Skeletal muscle tissue (tissue), 4 donors: Measurements from ENCODE around the gene ESYT3. TPM values are rescaled to one million over a fixed set of nuclear protein-coding genes. Genes with fewer than 3 reads are reported as not detected.

Experiments
- H3K27ac ChIP-seq: one replicate; pipeline ENCODE4 v1.7.0; 2013; ENCODE audit warnings: mild to moderate bottlenecking, low read depth, low read length, inconsistent platforms
- H3K27me3 ChIP-seq, 3 donors: one replicate each; pipeline ENCODE4 v1.7.0; 2013; ENCODE audit warnings: low read length in 3 of 3; ENCODE audit not compliant: control insufficient read depth in 3 of 3, insufficient read depth in 3 of 3
- H3K36me3 ChIP-seq, 3 donors: one replicate each; pipeline ENCODE4 v1.7.0; 2013; ENCODE audit warnings: low read length in 3 of 3; ENCODE audit not compliant: control insufficient read depth in 3 of 3, insufficient read depth in 3 of 3
- H3K4me1 ChIP-seq, 3 donors: one replicate each; pipeline ENCODE4 v1.7.0; 2013; ENCODE audit warnings: low read length in 3 of 3, mild to moderate bottlenecking in 3 of 3; ENCODE audit not compliant: control insufficient read depth in 3 of 3, insufficient read depth in 3 of 3
- H3K4me3 ChIP-seq, 3 donors: one replicate each; pipeline ENCODE4 v1.7.0; 2013; ENCODE audit warnings: low read length in 3 of 3
- H3K9ac ChIP-seq, 3 donors: one replicate each; pipeline ENCODE4 v1.7.0; 2013; ENCODE audit warnings: low read length in 3 of 3, mild to moderate bottlenecking in 3 of 3, moderate library complexity in 2 of 3, low read depth in 1 of 3
- H3K9me3 ChIP-seq, 3 donors: one replicate each; pipeline ENCODE4 v1.7.0; 2013; ENCODE audit warnings: low read length in 3 of 3; ENCODE audit not compliant: control insufficient read depth in 3 of 3
- total RNA-seq: library from RNA; depleted of rRNA; stranded (reverse); fragments of >200 nt; gene quantifications from one replicate; pipeline ENCODE4 v1.2.3, GENCODE V29; 2014
- donor health status: Osteomylitis.

The ESYT3 gene
- total RNA-seq, 1 donor from 2014 or later: 14.1 TPM

DNA sequence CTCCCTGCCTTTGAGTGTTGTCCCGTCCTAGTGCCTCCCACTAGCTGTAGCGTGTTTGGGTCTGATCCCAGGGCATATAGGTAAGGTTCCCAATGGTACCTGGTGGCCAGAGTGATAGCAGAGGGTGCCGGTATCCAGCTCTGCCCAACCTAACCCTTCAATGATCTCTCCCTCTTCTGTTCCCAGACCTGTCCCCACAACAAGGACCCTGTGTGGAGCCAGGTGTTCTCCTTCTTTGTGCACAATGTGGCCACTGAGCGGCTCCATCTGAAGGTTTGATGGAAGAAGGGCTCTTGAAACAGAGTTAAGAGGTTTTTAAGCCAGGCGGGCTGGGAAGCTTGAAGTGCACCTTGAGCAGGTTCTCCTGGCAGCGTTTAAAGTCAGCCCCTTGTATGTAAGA is 35.5 kb downstream of the ESYT3 start:
- Histone ChIP-seq H3K9ac (no peak overlapping the region), H3K27ac (peak overlapping the region; percentile 90), H3K36me3 (no peaks in the 10 kb centered on the region), H3K9me3 (no peaks in the 10 kb centered on the region), H3K27me3 (no peaks in the 10 kb centered on the region), H3K4me3 (no peak overlapping the region), H3K4me1 (peaks cover 15 to 32% (median 23%) of the 10 kb centered on the region in 3 donors)

DNA sequence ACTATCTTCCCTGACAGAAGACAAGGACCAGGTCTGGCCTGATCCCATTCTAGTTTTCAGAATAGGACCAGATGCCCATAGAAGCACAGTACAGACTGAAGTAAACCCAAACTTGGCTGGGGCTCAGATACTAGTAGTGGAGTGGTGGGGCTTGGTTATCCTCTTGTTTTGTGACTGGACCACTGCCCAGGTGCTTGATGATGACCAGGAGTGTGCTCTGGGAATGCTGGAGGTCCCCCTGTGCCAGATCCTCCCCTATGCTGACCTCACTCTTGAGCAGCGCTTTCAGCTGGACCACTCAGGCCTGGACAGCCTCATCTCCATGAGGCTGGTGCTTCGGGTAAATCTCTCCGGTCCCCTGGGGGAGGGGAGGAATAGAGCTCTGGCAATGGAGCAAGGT is 36.3 kb downstream of the ESYT3 start:
- Histone ChIP-seq H3K27me3 (no peaks in the 10 kb centered on the region), H3K4me1 (peaks cover 15 to 32% (median 23%) of the 10 kb centered on the region in 3 donors), H3K9ac (no peak overlapping the region), H3K27ac (no peak overlapping the region), H3K36me3 (no peaks in the 10 kb centered on the region), H3K4me3 (no peak overlapping the region), H3K9me3 (no peaks in the 10 kb centered on the region)

DNA sequence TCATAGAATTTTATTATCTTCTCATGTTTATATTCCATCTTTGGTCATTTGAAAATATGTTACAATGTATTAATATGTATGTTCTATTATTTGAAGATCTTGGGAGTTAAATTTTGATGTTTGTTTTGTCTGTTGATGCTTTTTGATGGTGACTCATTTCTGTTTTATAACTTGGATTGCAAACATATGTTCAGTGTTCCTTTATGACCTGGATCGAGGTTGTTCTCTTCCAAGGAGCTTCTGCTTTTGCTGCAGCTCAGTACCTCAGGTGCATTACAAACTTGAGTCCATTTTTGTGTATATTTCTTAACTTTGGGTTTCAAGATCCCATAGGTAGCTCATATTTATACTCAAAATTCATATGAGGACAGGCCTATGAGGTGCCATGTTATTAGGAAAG is 37.1 kb downstream of the ESYT3 start:
- Histone ChIP-seq H3K9me3 (no peaks in the 10 kb centered on the region), H3K4me1 (peaks cover 15 to 28% (median 23%) of the 10 kb centered on the region in 3 donors), H3K27me3 (no peaks in the 10 kb centered on the region), H3K4me3 (no peak overlapping the region), H3K9ac (no peak overlapping the region), H3K36me3 (no peaks in the 10 kb centered on the region), H3K27ac (no peak overlapping the region)

DNA sequence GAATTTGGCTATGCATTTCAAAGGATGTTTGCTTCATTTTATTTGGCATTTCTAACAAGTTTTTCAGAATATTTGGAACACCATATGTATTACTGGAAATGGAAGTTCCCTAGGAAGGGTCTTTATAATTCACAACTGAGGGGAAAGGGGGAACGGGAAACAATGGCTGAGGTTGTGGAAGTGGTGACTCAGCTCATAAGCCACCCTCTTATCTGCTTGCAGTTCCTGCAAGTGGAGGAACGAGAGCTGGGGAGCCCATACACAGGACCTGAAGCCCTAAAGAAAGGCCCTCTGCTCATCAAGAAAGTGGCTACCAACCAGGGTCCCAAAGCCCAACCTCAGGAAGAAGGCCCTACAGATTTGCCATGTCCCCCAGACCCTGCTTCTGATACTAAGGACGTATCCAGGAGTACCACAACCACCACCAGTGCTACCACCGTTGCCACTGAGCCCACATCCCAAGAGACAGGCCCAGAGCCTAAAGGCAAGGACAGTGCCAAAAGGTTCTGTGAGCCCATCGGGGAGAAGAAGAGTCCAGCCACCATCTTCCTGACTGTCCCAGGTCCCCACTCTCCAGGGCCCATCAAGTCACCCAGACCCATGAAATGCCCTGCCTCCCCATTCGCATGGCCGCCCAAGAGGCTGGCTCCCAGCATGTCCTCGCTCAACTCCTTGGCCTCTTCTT is 37.9 kb downstream of the ESYT3 start:
- Histone ChIP-seq H3K27ac (no peak overlapping the region), H3K36me3 (no peaks in the 10 kb centered on the region), H3K9me3 (no peaks in the 10 kb centered on the region)

GRCh38 chr3:138473391-138473790 is 39.0 kb downstream of the ESYT3 start:
- no peaks in the 10 kb centered on the region for H3K9me3 ChIP-seq
- no peak overlapping the region for H3K9ac ChIP-seq
- peaks cover 15 to 29% (median 22%) of the 10 kb centered on the region in 3 donors for H3K4me1 ChIP-seq
- no peaks in the 10 kb centered on the region for H3K27me3 ChIP-seq
- H3K36me3 ChIP-seq: no peaks in the 10 kb centered on the region
- no peak overlapping the region for H3K27ac ChIP-seq
- H3K4me3 ChIP-seq: no peak overlapping the region

More for the DNA sequence above, 37.9 kb downstream of the ESYT3 start:
- H3K4me1 ChIP-seq: peaks cover 17 to 31% (median 24%) of the 10 kb centered on the region in 3 donors
- no peaks in the 10 kb centered on the region for H3K27me3 ChIP-seq
- no peak overlapping the region for H3K9ac ChIP-seq
- H3K4me3 ChIP-seq: no peak overlapping the region

GRCh38 chr3:138474163-138474562 is 39.7 kb downstream of the ESYT3 start:
- H3K27ac ChIP-seq: no peak overlapping the region
- H3K9ac ChIP-seq: no peak overlapping the region
- no peaks in the 10 kb centered on the region for H3K9me3 ChIP-seq
- no peaks in the 10 kb centered on the region for H3K27me3 ChIP-seq
- no peak overlapping the region for H3K4me3 ChIP-seq
- H3K4me1 ChIP-seq: peaks cover 8 to 22% (median 15%) of the 10 kb centered on the region in 3 donors
- H3K36me3 ChIP-seq: no peaks in the 10 kb centered on the region

GRCh38 chr3:138476526-138476925 is 42.1 kb downstream of the ESYT3 start:
- H3K36me3 ChIP-seq: no peaks in the 10 kb centered on the region
- no peak overlapping the region for H3K27ac ChIP-seq
- peaks cover 3 to 8% (median 8%) of the 10 kb centered on the region in 3 donors for H3K4me1 ChIP-seq
- no peaks in the 10 kb centered on the region for H3K9me3 ChIP-seq
- H3K4me3 ChIP-seq: no peak overlapping the region
- H3K9ac ChIP-seq: no peak overlapping the region
- H3K27me3 ChIP-seq: no peaks in the 10 kb centered on the region

DNA sequence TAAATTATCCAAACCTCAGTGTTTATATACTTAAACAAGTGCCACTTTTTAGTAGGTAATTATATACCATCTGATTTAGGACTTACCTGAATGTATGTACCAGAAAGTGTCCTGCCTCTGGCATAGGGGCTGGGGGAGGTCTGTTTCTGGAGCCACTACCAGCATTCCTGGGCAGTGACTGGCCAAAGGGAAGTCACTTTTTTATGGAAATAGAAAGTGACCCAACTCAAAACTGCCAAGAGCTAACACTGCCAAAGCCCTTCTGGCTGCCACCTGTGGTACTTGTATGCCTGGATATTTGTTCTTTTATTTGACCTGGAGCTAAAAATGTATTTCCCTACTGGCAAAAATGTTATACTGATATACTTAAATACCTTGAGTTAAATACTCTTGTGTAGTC is 42.7 kb downstream of the ESYT3 start:
- Histone ChIP-seq H3K9me3 (no peaks in the 10 kb centered on the region), H3K27ac (peak overlapping the region; percentile 5), H3K27me3 (no peaks in the 10 kb centered on the region), H3K4me1 (peaks cover 3 to 8% (median 8%) of the 10 kb centered on the region in 3 donors), H3K9ac (no peak overlapping the region), H3K36me3 (no peaks in the 10 kb centered on the region), H3K4me3 (no peak overlapping the region)

- Histone ChIP-seq H3K9me3 (no peaks in the 10 kb centered on the region), H3K4me1 (peaks cover 3 to 8% (median 8%) of the 10 kb centered on the region in 3 donors), H3K36me3 (no peaks in the 10 kb centered on the region), H3K27ac (no peak overlapping the region), H3K9ac (no peak overlapping the region), H3K27me3 (no peaks in the 10 kb centered on the region), H3K4me3 (no peak overlapping the region)
Observed at GRCh38 chr3:138477801-138478200, 43.4 kb downstream of the ESYT3 start.

DNA sequence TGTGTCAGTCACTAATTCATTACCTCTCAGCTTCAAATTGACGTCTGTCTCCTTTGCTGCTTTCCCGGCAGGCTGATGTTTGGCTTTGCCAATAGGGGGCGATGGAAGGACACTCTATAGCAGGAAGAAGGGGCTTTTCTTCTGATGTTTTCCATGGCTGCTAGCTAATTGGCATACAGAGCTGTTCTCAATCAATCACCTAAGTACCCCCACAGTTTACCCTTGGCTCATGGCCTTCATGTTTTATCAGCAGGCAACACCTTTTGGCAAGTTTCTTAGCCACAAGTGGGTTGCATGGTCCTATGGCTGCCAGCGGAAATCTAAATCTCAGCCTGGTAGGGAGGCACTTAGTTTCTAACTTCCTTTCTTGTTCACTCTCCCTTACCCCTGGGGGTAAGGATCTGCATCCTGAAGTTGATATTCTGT is 45.0 kb downstream of the ESYT3 start:
- Histone ChIP-seq H3K9me3 (no peaks in the 10 kb centered on the region), H3K27ac (no peak overlapping the region), H3K27me3 (no peaks in the 10 kb centered on the region), H3K9ac (no peak overlapping the region), H3K4me3 (no peak overlapping the region), H3K36me3 (no peaks in the 10 kb centered on the region), H3K4me1 (peaks cover 3 to 8% (median 6%) of the 10 kb centered on the region in 3 donors)
